ENCODE results near the gene SLC39A1.

- TF ChIP-seq, protein P1, sequence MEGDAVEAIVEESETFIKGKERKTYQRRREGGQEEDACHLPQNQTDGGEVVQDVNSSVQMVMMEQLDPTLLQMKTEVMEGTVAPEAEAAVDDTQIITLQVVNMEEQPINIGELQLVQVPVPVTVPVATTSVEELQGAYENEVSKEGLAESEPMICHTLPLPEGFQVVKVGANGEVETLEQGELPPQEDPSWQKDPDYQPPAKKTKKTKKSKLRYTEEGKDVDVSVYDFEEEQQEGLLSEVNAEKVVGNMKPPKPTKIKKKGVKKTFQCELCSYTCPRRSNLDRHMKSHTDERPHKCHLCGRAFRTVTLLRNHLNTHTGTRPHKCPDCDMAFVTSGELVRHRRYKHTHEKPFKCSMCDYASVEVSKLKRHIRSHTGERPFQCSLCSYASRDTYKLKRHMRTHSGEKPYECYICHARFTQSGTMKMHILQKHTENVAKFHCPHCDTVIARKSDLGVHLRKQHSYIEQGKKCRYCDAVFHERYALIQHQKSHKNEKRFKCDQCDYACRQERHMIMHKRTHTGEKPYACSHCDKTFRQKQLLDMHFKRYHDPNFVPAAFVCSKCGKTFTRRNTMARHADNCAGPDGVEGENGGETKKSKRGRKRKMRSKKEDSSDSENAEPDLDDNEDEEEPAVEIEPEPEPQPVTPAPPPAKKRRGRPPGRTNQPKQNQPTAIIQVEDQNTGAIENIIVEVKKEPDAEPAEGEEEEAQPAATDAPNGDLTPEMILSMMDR (IDR thresholded peaks at IDR 0.05): no peak
- no peak for TF ChIP-seq MAX (IDR thresholded peaks at IDR 0.05; ENCODE audit: low read depth)
- TF ChIP-seq NFIC (IDR thresholded peaks at IDR 0.05; ENCODE audit: borderline replicate concordance): no peak
- TF ChIP-seq TCF12 (IDR thresholded peaks at IDR 0.05): no peak
- TF ChIP-seq SMC3 (IDR thresholded peaks at IDR 0.05; ENCODE audit: low read depth, low read length): no peak
- TF ChIP-seq TAF1 (IDR thresholded peaks at IDR 0.05; ENCODE audit: borderline replicate concordance, low read depth, low read length): no peak
Observed at GRCh38 chr1:154012129-154012528, 48.8 kb upstream of the SLC39A1 start.

All from SK-N-SH (cell line).